ENCODE measurements around the gene FILIP1L. TPM values are rescaled to one million over a fixed set of nuclear protein-coding genes. Genes with fewer than 3 reads are reported as not detected.

FILIP1L gene
- total RNA-seq, 1 donor from 2014 or later: 47.0 TPM

DNA sequence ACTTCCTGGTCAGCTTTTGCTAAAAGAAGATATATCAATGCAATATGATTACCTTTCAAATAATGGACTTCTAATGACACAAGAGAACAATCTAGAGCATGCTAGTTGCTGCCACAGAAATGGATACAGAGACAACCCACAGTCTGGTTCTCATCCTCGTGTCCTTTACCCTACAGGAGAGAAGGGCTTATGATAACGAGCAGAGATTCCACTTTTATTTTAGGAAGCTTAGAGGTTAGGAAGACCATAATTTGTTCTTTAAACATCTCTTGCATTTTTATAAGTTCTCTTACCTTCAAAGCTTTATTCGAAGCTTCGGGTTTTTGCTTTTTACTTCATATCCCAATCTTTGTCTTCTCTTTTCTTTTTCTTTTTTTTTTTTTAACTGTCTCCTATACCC is 39.1 kb downstream of the FILIP1L start:
- H3K27me3 Mint-ChIP-seq (ENCODE audit: unreplicated experiment): no peaks in the 10 kb centered on the region
- H3K9me3 Mint-ChIP-seq (ENCODE audit: unreplicated experiment): no peaks in the 10 kb centered on the region
- no peak overlapping the region for H3K4me3 Mint-ChIP-seq (ENCODE audit: unreplicated experiment)
- TF ChIP-seq, protein P1, sequence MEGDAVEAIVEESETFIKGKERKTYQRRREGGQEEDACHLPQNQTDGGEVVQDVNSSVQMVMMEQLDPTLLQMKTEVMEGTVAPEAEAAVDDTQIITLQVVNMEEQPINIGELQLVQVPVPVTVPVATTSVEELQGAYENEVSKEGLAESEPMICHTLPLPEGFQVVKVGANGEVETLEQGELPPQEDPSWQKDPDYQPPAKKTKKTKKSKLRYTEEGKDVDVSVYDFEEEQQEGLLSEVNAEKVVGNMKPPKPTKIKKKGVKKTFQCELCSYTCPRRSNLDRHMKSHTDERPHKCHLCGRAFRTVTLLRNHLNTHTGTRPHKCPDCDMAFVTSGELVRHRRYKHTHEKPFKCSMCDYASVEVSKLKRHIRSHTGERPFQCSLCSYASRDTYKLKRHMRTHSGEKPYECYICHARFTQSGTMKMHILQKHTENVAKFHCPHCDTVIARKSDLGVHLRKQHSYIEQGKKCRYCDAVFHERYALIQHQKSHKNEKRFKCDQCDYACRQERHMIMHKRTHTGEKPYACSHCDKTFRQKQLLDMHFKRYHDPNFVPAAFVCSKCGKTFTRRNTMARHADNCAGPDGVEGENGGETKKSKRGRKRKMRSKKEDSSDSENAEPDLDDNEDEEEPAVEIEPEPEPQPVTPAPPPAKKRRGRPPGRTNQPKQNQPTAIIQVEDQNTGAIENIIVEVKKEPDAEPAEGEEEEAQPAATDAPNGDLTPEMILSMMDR (IDR thresholded peaks at IDR 0.05): no peak
- peaks cover 2% of the 10 kb centered on the region for H3K36me3 Mint-ChIP-seq (ENCODE audit: unreplicated experiment)
- no peak for DNase-seq (ENCODE audit: extremely low spot score, unreplicated experiment)
- H3K4me1 Mint-ChIP-seq (ENCODE audit: unreplicated experiment): peaks cover 66% of the 10 kb centered on the region
- H3K27ac Mint-ChIP-seq (ENCODE audit: unreplicated experiment): peak overlapping the region; percentile 66

- DNase-seq (ENCODE audit: extremely low spot score, unreplicated experiment): no peak
- Mint-ChIP-seq H3K27ac (ENCODE audit: unreplicated experiment) (peak overlapping the region; percentile 96), H3K4me3 (ENCODE audit: unreplicated experiment) (peak overlapping the region; percentile 64), H3K27me3 (ENCODE audit: unreplicated experiment) (no peaks in the 10 kb centered on the region), H3K4me1 (ENCODE audit: unreplicated experiment) (peaks cover 76% of the 10 kb centered on the region), H3K9me3 (ENCODE audit: unreplicated experiment) (no peaks in the 10 kb centered on the region), H3K36me3 (ENCODE audit: unreplicated experiment) (peaks cover 2% of the 10 kb centered on the region)
- TF ChIP-seq, protein P1 (IDR thresholded peaks at IDR 0.05): no peak
Observed at GRCh38 chr3:100073714-100074307, 40.5 kb downstream of the FILIP1L start.

DNA sequence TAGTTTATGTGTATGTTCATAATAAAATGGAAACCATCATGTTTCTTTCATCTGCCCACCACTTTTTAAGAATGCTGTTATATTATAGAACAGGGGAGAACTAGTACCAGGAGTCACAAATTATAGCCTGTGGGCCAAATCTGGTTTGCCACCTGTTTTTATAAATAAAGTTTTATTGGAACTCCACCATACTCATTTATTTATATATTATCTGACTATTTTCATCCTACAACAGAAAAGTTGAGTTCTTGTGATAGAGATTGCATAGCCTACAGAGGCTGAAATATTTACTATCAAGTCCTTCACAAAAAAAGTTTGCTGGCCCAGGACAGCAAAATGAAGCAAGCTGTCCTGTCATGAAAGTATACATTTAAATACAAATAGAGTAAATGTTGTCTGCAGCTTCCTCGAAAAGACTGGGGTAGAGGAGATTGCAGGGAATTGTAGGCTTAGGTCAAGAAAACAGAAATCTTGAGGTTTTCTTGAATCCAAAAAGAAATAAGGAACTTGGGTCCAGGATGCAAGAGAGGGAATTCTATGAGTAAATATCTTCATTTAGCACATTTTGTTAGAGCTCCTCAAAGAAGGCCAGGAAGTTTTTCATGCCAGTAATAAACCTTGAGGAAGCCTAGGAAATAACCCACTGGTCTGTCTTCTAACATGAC is 41.1 kb downstream of the FILIP1L start:
- peak overlapping the region; percentile 96 for H3K27ac Mint-ChIP-seq (ENCODE audit: unreplicated experiment)
- peaks cover 2% of the 10 kb centered on the region for H3K36me3 Mint-ChIP-seq (ENCODE audit: unreplicated experiment)
- H3K9me3 Mint-ChIP-seq (ENCODE audit: unreplicated experiment): no peaks in the 10 kb centered on the region
- no peaks in the 10 kb centered on the region for H3K27me3 Mint-ChIP-seq (ENCODE audit: unreplicated experiment)
- peaks cover 78% of the 10 kb centered on the region for H3K4me1 Mint-ChIP-seq (ENCODE audit: unreplicated experiment)
- no peak overlapping the region for H3K4me3 Mint-ChIP-seq (ENCODE audit: unreplicated experiment)
- TF ChIP-seq, protein P1 (IDR thresholded peaks at IDR 0.05): no peak
- no peak for DNase-seq (ENCODE audit: extremely low spot score, unreplicated experiment)

- no peak for DNase-seq (ENCODE audit: extremely low spot score, unreplicated experiment)
- H3K4me3 Mint-ChIP-seq (ENCODE audit: unreplicated experiment): no peak overlapping the region
- TF ChIP-seq, protein P1 (IDR thresholded peaks at IDR 0.05): no peak
- H3K27me3 Mint-ChIP-seq (ENCODE audit: unreplicated experiment): no peaks in the 10 kb centered on the region
- H3K27ac Mint-ChIP-seq (ENCODE audit: unreplicated experiment): peak overlapping the region; percentile 96
- peaks cover 2% of the 10 kb centered on the region for H3K36me3 Mint-ChIP-seq (ENCODE audit: unreplicated experiment)
- H3K4me1 Mint-ChIP-seq (ENCODE audit: unreplicated experiment): peaks cover 78% of the 10 kb centered on the region
- no peaks in the 10 kb centered on the region for H3K9me3 Mint-ChIP-seq (ENCODE audit: unreplicated experiment)
Observed at GRCh38 chr3:100072326-100073048, 41.8 kb downstream of the FILIP1L start.

GRCh38 chr3:100069472-100069871 is 44.8 kb downstream of the FILIP1L start:
- Mint-ChIP-seq H3K36me3 (ENCODE audit: unreplicated experiment) (no peaks in the 10 kb centered on the region), H3K4me3 (ENCODE audit: unreplicated experiment) (no peak overlapping the region), H3K9me3 (ENCODE audit: unreplicated experiment) (no peaks in the 10 kb centered on the region), H3K27me3 (ENCODE audit: unreplicated experiment) (no peaks in the 10 kb centered on the region), H3K4me1 (ENCODE audit: unreplicated experiment) (peaks cover 73% of the 10 kb centered on the region), H3K27ac (ENCODE audit: unreplicated experiment) (peak overlapping the region; percentile 82)
- TF ChIP-seq, protein P1 (IDR thresholded peaks at IDR 0.05): no peak
- DNase-seq (ENCODE audit: extremely low spot score, unreplicated experiment): no peak
